HAP-1 (cell line): ENCODE measurements around the gene HSD11B1L.
"Not testable (repeated sequence)": the region's sequence is repeated elsewhere in the genome, so short reads cannot be mapped to it uniquely, and the experiment has no call there.

ENCODE experiments used
- DNase-seq, 2 experiments: peaks; one replicate each; pipeline ENCODE4 v3.0.0-alpha.2; 2016 to 2020; ENCODE audit warnings: low spot score in 2 of 2
- H3K27me3 ChIP-seq: fragments of 250-450 bp; sonication (Bioruptor Pico); 2 replicates; pipeline ENCODE4 v1.5.1; 2020; ENCODE audit warnings: low read depth, mild to moderate bottlenecking, moderate library complexity
- H3K36me3 ChIP-seq: fragments of 250-450 bp; sonication (Bioruptor Pico); replicated peaks from 2 replicates; pipeline ENCODE4 v1.5.1; 2020; ENCODE audit warnings: mild to moderate bottlenecking
- H3K4me1 ChIP-seq: fragments of 250-450 bp; sonication (Bioruptor Pico); 2 replicates; pipeline ENCODE4 v1.5.1; 2020; ENCODE audit warnings: mild to moderate bottlenecking
- H3K4me3 ChIP-seq: fragments of 250-450 bp; sonication (Bioruptor Pico); 2 replicates; pipeline ENCODE4 v1.5.1; 2020; ENCODE audit warnings: mild to moderate bottlenecking, moderate library complexity
- H3K9me3 ChIP-seq: fragments of 250-450 bp; sonication (Bioruptor Pico); 2 replicates; pipeline ENCODE4 v1.5.1; 2020; ENCODE audit warnings: mild to moderate bottlenecking, moderate library complexity
- in situ Hi-C: fragments of 300-500 bp; cut with MboI; formaldehyde crosslinking; loops from 3 replicates; pipeline ENCODE4 v1.14.3; 2020; ENCODE audit warnings: low sequenced_read_pairs, inconsistent platforms, mixed read lengths

HSD11B1L gene

DNA sequence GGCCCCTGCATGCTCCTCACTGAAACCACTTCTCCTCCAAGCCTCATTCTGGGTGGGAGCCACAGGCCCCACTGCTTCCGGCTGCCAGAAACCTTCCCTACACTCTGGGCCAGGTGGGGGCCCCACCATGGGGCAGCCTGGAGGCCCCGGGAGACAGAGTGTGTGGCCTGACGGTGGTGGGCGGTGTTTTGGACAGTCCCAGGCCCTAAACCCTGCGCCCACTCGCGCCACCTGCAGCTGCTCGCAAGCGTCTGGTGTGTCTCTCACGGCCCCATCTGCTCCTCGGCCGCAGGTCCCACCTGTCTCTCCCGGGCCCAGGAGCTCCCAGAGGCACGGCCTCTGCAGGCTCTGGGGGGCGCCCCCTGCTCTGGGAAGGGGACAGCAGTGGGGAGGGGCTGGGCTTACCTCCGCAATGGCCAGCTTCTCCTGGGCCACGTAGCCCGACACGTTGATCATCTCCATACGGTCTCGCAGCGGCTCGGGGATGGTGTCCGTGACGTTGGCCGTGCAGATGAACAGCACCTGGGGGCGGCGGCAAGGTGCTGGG lies 14.9 kb downstream of the HSD11B1L start:
- H3K27me3 ChIP-seq, result no peaks in the 10 kb centered on the region
- in situ Hi-C loops, result no loop called here
- peaks cover 92% of the 10 kb centered on the region for H3K36me3 ChIP-seq
- H3K4me3 ChIP-seq, result no peak overlapping the region
- DNase-seq, result no peak
- no peaks in the 10 kb centered on the region for H3K9me3 ChIP-seq
- peaks cover 7% of the 10 kb centered on the region for H3K4me1 ChIP-seq

DNA sequence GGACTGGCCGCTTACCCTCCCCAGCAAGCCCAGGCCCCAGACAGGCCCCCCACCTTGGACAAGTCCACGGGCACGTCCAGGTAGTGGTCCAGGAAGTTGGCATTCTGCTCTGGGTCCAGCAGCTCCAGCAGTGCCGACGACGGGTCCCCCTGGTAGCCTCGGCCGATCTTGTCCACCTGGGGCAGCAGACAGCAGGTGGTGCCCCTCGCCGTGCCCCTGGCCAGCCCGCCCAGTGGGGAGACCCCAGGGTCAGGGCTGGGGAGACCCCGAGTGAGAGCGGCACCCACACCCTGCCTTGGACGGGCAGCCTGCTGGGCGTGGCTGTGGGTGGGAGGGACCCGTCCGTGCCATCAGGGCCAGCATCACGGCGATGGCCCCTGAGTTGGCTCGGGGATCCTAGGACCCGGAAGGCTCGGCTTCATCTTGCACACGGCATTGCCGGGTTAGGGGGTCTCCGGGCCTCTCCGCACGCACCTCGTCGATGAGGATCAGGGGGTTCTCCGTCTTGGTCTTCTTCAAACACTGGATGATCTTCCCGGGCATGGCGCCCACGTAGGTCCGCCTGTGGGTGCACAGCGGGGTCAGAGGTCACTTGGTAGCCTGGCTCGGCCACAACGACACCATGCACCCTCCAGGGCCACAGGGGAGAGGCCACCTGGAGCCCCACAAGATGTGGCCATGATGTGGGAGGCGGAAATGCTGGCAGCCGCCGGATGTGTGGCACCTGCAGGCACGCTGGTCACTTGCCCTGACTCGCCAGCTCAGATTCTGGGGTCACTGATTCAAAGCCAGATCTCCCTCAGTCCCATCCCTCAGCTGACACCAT lies 15.6 kb downstream of the HSD11B1L start:
- Histone ChIP-seq H3K4me1 (peaks cover 7% of the 10 kb centered on the region), H3K36me3 (peaks cover 92% of the 10 kb centered on the region), H3K9me3 (no peaks in the 10 kb centered on the region), H3K27me3 (no peaks in the 10 kb centered on the region), H3K4me3 (no peak overlapping the region)
- no peak for DNase-seq
- in situ Hi-C loops, result no loop called here

- no peaks in the 10 kb centered on the region for H3K27me3 ChIP-seq
- no peak for DNase-seq
- in situ Hi-C loops, result no loop called here
- H3K4me3 ChIP-seq, result no peak overlapping the region
- H3K4me1 ChIP-seq, result peaks cover 4% of the 10 kb centered on the region
- H3K9me3 ChIP-seq, result no peaks in the 10 kb centered on the region
- peaks cover 83% of the 10 kb centered on the region for H3K36me3 ChIP-seq
Measured at GRCh38 chr19:5697022-5697889, 16.4 kb downstream of the HSD11B1L start.

- in situ Hi-C loops, result no loop called here
- no peaks in the 10 kb centered on the region for H3K27me3 ChIP-seq
- H3K4me3 ChIP-seq, result no peak overlapping the region
- H3K36me3 ChIP-seq, result peaks cover 79% of the 10 kb centered on the region
- no peaks in the 10 kb centered on the region for H3K9me3 ChIP-seq
- DNase-seq, result no peak
- H3K4me1 ChIP-seq, result no peaks in the 10 kb centered on the region
Measured at GRCh38 chr19:5697890-5698634, 17.2 kb downstream of the HSD11B1L start.

DNA sequence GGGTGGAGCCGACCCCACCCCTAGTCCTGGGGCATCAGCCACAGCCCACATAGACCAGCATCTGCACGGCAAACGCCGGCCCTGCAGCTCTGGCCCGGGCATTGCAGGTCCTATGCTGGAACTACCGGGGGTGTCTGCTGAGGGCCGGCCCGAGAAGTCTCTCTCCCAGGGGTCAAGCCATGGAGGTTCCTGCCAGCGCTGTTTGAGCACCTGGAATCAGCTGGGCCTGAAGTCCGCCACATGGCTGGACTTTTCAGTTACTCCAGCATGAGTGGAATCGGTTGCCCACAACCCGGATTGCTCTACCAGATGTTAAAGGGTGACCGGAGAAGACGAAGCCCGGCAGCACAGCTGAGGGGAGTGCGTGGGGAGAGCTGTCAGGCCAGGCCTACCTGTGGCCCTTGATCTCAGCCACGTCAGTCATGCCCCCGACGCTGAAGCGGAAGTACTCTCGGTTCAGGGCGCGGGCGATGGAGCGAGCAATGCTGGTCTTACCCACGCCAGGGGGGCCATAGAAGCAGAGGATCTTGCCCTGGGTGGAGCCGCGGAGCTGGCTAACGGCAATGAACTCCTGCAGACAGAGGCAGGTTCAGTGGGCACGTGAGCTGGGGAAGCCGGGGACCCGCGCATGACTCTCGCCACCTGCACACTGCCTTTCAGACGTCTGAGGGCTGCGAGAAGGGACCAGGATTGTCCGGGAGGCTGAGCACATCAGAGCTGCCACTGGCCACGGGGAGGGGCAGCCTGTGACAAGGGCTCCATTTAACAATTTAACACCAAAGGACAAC lies 18.0 kb downstream of the HSD11B1L start:
- in situ Hi-C loops, result no loop called here
- no peaks in the 10 kb centered on the region for H3K9me3 ChIP-seq
- DNase-seq, result no peak
- H3K4me1 ChIP-seq, result no peaks in the 10 kb centered on the region
- peaks cover 79% of the 10 kb centered on the region for H3K36me3 ChIP-seq
- H3K27me3 ChIP-seq, result no peaks in the 10 kb centered on the region
- H3K4me3 ChIP-seq, result no peak overlapping the region

GRCh38 chr19:5700455-5701092 lies 19.7 kb downstream of the HSD11B1L start:
- Histone ChIP-seq H3K4me1 (no peaks in the 10 kb centered on the region), H3K9me3 (no peaks in the 10 kb centered on the region), H3K27me3 (no peaks in the 10 kb centered on the region), H3K36me3 (peaks cover 79% of the 10 kb centered on the region), H3K4me3 (no peak overlapping the region)
- in situ Hi-C loops, result no loop called here
- DNase-seq, result no peak

DNA sequence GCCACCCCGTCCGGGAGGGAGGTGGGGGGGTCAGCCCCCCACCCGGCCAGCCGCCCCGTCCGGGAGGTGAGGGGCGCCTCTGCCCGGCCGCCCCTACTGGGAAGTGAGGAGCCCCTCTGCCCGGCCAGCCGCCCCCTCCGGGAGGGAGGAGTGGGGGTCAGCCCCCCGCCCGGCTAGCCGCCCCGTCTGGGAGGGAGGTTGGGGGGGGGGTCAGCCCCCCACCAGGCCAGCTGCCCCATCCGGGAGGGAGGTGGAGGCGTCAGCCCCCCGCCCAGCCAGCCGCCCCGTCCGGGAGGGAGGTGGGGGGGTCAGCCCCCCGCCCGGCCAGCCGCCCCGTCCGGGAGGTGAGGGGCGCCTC lies 21.2 kb downstream of the HSD11B1L start:
- H3K36me3 ChIP-seq, result peaks cover 79% of the 10 kb centered on the region
- H3K9me3 ChIP-seq, DNase-seq, H3K27me3 ChIP-seq, H3K4me1 ChIP-seq, H3K4me3 ChIP-seq, in situ Hi-C loops: not testable (repeated sequence)

- Histone ChIP-seq H3K27me3 (no peaks in the 10 kb centered on the region), H3K36me3 (peaks cover 84% of the 10 kb centered on the region), H3K4me3 (no peak overlapping the region), H3K4me1 (no peaks in the 10 kb centered on the region), H3K9me3 (no peaks in the 10 kb centered on the region)
- no peak for DNase-seq
- in situ Hi-C loops, result no loop called here
Measured at GRCh38 chr19:5703819-5704818, 23.3 kb downstream of the HSD11B1L start.

DNA sequence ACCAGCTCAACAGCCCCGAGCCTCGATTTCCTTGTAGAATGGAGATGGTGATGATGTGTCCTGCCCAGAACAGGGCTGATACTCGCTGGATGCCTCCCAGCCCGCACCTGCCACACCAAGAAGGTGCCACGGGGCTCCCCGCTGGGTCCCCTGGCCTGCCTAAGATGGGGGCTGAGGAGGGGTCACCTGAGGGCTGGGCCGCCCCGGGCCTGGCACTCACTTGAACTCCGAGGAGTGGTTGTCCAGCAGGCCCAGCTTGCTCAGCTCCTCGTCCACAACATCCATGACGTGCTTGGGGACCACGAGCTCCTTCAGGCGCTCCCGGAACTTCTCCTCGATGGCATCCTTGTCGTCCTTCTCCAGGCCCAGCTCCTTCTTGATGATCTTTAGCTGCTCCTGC lies 24.7 kb downstream of the HSD11B1L start:
- Histone ChIP-seq H3K9me3 (no peaks in the 10 kb centered on the region), H3K4me3 (no peak overlapping the region), H3K27me3 (no peaks in the 10 kb centered on the region), H3K36me3 (peaks cover 80% of the 10 kb centered on the region), H3K4me1 (no peaks in the 10 kb centered on the region)
- DNase-seq, result no peak
- in situ Hi-C loops, result no loop called here

GRCh38 chr19:5706876-5707573 lies 26.2 kb downstream of the HSD11B1L start:
- H3K36me3 ChIP-seq, result peaks cover 87% of the 10 kb centered on the region
- in situ Hi-C loops, result no loop called here
- H3K9me3 ChIP-seq, result no peaks in the 10 kb centered on the region
- DNase-seq, result no peak
- H3K4me1 ChIP-seq, result no peaks in the 10 kb centered on the region
- H3K4me3 ChIP-seq, result no peak overlapping the region
- no peaks in the 10 kb centered on the region for H3K27me3 ChIP-seq
